Right forelimb (tissue), 1 donor: ENCODE results near the gene HBP1.
"Not testable (repeated sequence)": the region's sequence is repeated elsewhere in the genome, so short reads cannot be mapped to it uniquely, and the experiment has no call there.

ENCODE experiments used
- DNase-seq: peaks from one replicate; pipeline ENCODE4 v3.0.0-alpha.2; 2018

Gene HBP1

DNA sequence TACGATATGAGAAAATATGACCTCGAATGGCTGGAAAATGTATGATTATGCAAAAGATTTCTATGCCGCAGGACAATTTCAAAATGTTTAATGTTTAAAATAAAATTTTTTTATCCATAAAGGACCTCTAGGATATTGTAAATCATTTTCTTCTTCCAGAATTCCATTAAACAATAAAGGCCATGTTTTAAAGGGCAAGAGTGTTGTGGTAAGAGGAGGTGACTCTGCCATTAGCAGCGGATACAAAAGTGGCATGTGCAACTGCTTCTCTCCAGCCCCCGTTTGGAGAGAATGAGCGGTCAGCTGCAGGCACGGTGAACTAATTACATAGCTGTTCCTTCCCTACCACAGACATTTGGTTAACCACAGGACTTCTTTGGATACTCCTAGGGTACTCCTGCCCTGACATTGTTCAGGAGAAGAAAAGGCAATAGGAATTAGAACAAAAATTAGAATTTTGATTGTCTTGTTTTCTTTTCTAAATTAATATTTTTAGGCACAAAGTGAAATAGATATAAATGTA, 63.8 kb downstream of the HBP1 start:
- DNase-seq: no peak

DNA sequence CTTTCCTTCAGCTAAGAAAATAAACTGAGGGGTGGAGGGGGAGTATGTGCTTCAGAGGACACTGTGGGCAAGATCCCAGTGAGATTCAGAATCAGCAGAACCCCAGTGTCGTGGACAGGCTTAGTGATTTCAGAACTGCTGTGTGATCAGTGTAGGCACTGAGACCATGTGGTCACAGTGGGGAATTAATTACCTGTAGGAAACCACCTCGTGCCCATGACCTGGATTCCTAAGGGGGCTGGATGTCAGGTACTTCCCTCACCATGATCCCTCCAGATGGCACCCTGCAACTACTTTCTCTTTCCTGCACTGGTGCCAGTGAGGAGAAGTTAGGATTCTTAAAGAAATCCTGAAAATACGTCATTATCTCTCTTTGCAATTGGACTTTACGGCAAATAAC, 64.4 kb downstream of the HBP1 start:
- DNase-seq: no peak

GRCh38 chr7:107233981-107234380, 65.2 kb downstream of the HBP1 start:
- DNase-seq: no peak

DNA sequence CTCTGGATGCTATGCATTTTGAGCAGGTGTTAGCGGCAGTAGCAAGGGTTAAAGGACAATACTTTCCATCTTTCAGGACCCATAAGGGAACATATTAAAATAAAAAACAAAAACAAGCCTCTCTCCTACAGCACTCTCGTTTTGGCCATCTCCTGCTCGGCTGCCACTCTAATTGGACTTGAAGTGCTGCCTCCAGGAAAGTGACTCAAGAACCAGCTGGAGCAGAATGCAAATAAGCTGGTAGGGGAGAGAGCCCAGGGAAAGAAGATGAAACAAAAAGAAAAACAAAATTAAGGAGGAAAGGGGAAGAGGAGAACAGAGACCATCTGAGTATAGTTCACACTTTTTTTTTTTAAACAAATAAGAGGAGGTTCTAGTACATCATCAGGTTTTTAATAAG, 65.6 kb downstream of the HBP1 start:
- DNase-seq: no peak

DNA sequence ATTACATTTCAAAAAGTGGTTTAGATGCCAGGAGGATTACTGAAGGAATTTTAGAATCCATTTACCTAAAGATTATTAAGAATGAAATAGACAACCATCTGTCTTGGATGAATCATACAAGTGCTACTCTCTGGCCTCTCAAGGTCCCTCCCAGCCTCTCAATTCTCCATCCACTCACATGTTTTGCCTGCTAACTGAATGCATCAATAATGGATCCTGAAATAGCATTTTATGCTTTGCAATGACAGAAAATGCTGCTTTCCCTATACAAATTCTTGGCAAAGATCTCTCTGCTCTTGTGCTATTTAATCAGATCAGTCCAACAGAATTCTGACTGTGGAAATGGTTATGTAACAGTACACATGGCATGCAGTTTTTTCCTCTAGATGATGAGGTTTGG, 68.1 kb downstream of the HBP1 start:
- DNase-seq: no peak

- DNase-seq: no peak
Observed at GRCh38 chr7:107237451-107237850, 68.6 kb downstream of the HBP1 start.

DNA sequence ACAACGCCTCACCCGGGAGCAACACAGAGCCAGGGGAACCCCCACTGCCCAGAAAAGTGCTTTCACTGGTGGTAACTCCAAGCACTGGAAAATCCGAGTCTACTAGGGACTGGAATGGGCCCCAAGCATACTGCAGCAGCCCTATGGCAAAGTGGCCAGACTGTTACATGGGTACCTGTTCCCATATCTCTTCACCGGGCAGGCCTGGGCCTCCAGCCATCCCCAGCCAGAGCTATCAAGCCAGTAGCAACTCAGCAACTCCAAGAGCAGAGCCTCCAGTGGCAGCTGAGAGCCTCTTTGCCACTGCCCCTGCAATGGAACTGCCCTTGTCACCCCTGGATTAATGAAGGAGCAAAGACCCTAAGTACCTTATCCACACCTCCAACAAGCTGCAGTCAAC, 73.5 kb downstream of the HBP1 start:
- DNase-seq: no peak

GRCh38 chr7:107244613-107245012, 75.8 kb downstream of the HBP1 start:
- DNase-seq: no peak

GRCh38 chr7:107246836-107247235, 78.0 kb downstream of the HBP1 start:
- not testable (repeated sequence) for DNase-seq

- no peak for DNase-seq
Observed at GRCh38 chr7:107248551-107249316, 79.9 kb downstream of the HBP1 start.

DNA sequence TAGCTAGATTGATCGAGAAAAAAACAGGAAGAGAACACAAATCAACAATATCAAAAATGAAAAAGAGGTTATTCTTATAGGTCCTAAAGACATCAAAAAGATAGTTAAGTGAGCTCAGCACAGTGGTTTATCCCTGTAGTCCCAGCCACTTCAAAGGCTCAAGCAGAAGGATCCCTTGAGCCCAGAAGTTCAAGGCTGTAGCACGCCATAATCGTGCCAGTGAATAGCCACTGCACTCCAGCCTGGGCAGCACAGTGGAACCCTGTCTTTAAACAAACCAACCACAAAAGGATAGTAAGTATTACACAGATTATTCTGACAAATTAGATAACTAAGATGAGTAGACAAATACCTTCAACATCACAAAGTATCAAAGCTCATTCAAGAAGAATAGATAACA, 83.2 kb downstream of the HBP1 start:
- DNase-seq: no peak
